ENCODE measurements around the gene IZUMO1.

GRCh38 chr19:48779636-48780035 lies 32.9 kb upstream of the IZUMO1 start:
- TF ChIP-seq POLR2A (IDR thresholded peaks at IDR 0.05; ENCODE audit: low read depth, low read length) (no peak), BHLHE40 (IDR thresholded peaks at IDR 0.05; ENCODE audit: low read depth, low read length) (no peak), SMC3 (IDR thresholded peaks at IDR 0.05; ENCODE audit: low read depth, low read length) (no peak), NFE2L2 (IDR thresholded peaks at IDR 0.05; ENCODE audit: low read depth, low read length) (no peak), CTCF (conservative IDR thresholded peaks at IDR 0.05; ENCODE audit: low read depth, low read length) (no peak)
